OCI-LY7 (cell line): ENCODE results near the gene RSPH1.

Experiments used
- EZH2phosphoT487 ChIP-seq: fragments of 200-600 bp; sonication (generic); IDR thresholded peaks from 2 replicates; pipeline ENCODE4 v1.6.1; 2018; ENCODE audit warnings: low read depth, borderline replicate concordance, mild to moderate bottlenecking, mixed run types, antibody characterized with exemption, low read length, moderate library complexity, mixed read lengths
- TF ChIP-seq, protein P1 (sequence below): fragments of 200-600 bp; sonication (generic); conservative IDR thresholded peaks from 2 replicates; pipeline ENCODE4 v1.5.1; 2014; ENCODE audit warnings: mild to moderate bottlenecking, antibody characterized with exemption, low read length, moderate library complexity, mixed read lengths

DNA sequence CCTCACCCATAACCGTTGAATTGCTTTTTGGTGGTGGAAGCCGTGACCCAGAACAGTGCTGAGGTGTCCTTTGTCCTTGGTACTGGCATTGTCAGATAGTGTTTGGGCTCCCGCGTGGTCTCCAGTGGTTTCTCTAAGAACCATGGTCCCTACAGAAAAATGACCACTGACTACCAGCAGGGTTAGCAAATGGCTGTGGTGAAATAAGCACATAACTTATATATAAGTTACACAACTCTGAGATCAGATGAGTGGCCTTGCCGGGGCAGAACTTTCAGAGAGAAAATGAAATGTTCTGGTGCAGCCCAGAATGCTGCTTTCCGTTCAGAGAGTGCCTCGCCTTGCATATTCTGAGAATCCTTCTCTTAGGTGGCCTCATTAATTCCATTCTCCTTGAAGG is 22.6 kb upstream of the RSPH1 start:
- TF ChIP-seq, protein P1, sequence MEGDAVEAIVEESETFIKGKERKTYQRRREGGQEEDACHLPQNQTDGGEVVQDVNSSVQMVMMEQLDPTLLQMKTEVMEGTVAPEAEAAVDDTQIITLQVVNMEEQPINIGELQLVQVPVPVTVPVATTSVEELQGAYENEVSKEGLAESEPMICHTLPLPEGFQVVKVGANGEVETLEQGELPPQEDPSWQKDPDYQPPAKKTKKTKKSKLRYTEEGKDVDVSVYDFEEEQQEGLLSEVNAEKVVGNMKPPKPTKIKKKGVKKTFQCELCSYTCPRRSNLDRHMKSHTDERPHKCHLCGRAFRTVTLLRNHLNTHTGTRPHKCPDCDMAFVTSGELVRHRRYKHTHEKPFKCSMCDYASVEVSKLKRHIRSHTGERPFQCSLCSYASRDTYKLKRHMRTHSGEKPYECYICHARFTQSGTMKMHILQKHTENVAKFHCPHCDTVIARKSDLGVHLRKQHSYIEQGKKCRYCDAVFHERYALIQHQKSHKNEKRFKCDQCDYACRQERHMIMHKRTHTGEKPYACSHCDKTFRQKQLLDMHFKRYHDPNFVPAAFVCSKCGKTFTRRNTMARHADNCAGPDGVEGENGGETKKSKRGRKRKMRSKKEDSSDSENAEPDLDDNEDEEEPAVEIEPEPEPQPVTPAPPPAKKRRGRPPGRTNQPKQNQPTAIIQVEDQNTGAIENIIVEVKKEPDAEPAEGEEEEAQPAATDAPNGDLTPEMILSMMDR, result no peak
- no peak for TF ChIP-seq EZH2phosphoT487
